HepG2 (cell line): ENCODE data around the gene CELF6. TPM values are rescaled to one million over a fixed set of nuclear protein-coding genes. Genes with fewer than 3 reads are reported as not detected.

Experiments
- GLMP ChIP-seq: sonication (generic); formaldehyde crosslinking; IDR thresholded peaks from 2 replicates; pipeline ENCODE4 v1.9.0; 2021; ENCODE audit warnings: missing genetic modification reagents, mild to moderate bottlenecking, borderline replicate concordance
- PCBP2 ChIP-seq: fragments of 200-400 bp; formaldehyde crosslinking; optimal IDR thresholded peaks from 2 replicates; pipeline ENCODE3; 2018; ENCODE audit warnings: low read length, low read depth; ENCODE audit not compliant: poor library complexity, severe bottlenecking
- ZBTB40 ChIP-seq, 2 experiments: fragments of 450-650 bp in 1 of 2; sonication (generic) in 1 of 2; formaldehyde crosslinking in 1 of 2; IDR thresholded peaks; 2 replicates each; pipeline versions ENCODE4 v1.6.1 to v1.8.0; 2016 to 2022; ENCODE audit warnings: antibody characterized with exemption in 1 of 2, mild to moderate bottlenecking in 1 of 2, missing genetic modification reagents in 1 of 2
- ZNF574 ChIP-seq: sonication (generic); formaldehyde crosslinking; IDR thresholded peaks from 2 replicates; pipeline ENCODE4 v1.4.0; 2020; ENCODE audit warnings: missing genetic modification reagents
- ZNF784 ChIP-seq: sonication (generic); formaldehyde crosslinking; IDR thresholded peaks from 2 replicates; pipeline ENCODE4 v1.5.1; 2020; ENCODE audit warnings: missing genetic modification reagents, mild to moderate bottlenecking, borderline replicate concordance
- polyA plus RNA-seq, 8 experiments: library from polyadenylated mRNA; depleted of rRNA in 3 of 8; stranded (reverse) in 7 of 8; unstranded in 1 of 8; fragments of >200 nt; fragmentation: Illumina TruSeq in 4 of 8; extraction: Trizol in 4 of 8; gene quantifications; 2 replicates each; pipeline versions ENCODE4 v1.2.1 to v1.2.3, GENCODE V29; 2011 to 2016; ENCODE audit warnings: low read depth in 4 of 8, missing spikeins in 1 of 8, mixed read lengths in 1 of 8; ENCODE audit not compliant: insufficient read depth in 1 of 8
- total RNA-seq, 5 experiments: library from RNA; depleted of rRNA; stranded (reverse); fragments of >200 nt; fragmentation: Illumina TruSeq; extraction: Trizol; gene quantifications; 2 replicates each; pipeline ENCODE4 v1.2.3, GENCODE V29; 2016; ENCODE audit warnings: low read depth in 1 of 5

CELF6 gene
- total and polyA plus RNA-seq, 2 of the 13 experiments (the other 11 are each of a cell fraction or from before 2014, with no cell fraction given): 0.49 to 0.94 TPM

DNA sequence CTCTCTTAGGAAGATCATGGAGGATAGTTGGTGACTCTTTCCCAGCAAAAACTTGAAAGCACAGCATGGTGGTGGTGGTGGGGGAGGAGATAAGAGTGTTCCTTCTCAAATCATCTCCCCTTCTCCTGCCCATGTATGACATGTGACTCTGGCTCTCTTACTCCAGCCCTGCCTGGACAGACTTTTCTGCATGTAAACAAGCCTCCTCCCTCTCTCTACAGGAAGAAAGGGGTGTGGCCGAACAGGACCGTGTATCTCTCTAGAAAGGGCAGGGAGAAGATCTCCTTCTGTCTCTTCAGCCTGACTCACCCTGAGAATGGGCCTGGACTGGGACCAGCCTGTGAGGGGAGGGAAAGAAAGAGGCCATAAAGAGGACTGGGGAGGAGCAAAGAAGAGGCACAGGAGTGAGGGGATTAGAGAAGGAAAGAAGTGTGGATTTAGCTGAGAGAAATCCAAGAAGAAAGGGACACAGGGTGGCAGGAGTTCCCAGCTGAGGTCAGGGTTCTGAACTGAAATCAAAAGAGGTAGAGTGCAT is 1.5 kb downstream of the CELF6 start (continued):
- no peak for TF ChIP-seq GLMP (CRISPR knock-in tag)
- no peak for TF ChIP-seq ZNF574
- no peak for TF ChIP-seq ZBTB40 (IDR thresholded peaks at IDR 0.05)
- no peak for TF ChIP-seq ZBTB40 (CRISPR knock-in tag; IDR thresholded peaks at IDR 0.05)
- no peak for TF ChIP-seq ZNF784 (CRISPR knock-in tag)
- TF ChIP-seq PCBP2: no peak
